GM23338 (cell line): Measurements from ENCODE around the gene HES4. TPM values are rescaled to one million over a fixed set of nuclear protein-coding genes. Genes with fewer than 3 reads are reported as not detected.

Experiments
- ATAC-seq: fragments of 200-7000 bp; cut with Tn5 transposase; 3 replicates; pipeline ENCODE4 v1.9.1; 2020
- DNase-seq: peaks from one replicate; pipeline ENCODE4 v3.0.0-alpha.2; 2015; ENCODE audit warnings: low spot score
- H2AFZ ChIP-seq: fragments of 200-600 bp; sonication (generic); 2 replicates; pipeline ENCODE4 v1.8.0; 2016; ENCODE audit warnings: antibody characterized with exemption, mild to moderate bottlenecking, moderate library complexity
- H3F3A ChIP-seq: fragments of 200-600 bp; sonication (generic); replicated peaks from 2 replicates; pipeline ENCODE4 v1.8.0; 2017; ENCODE audit warnings: antibody characterized with exemption, mixed run types, low read depth
- H3K27ac ChIP-seq: fragments of 200-600 bp; sonication (generic); 2 replicates; pipeline ENCODE4 v1.6.1; 2016; ENCODE audit warnings: low read depth
- H3K27me3 ChIP-seq: fragments of 200-600 bp; sonication (generic); 2 replicates; pipeline ENCODE4 v1.8.0; 2016; ENCODE audit warnings: mild to moderate bottlenecking, mixed run types, moderate library complexity; ENCODE audit not compliant: insufficient read depth
- H3K36me3 ChIP-seq: fragments of 200-600 bp; sonication (generic); 2 replicates; pipeline ENCODE4 v1.8.0; 2016; ENCODE audit warnings: mild to moderate bottlenecking; ENCODE audit not compliant: insufficient read depth
- H3K4me1 ChIP-seq: fragments of 200-600 bp; sonication (generic); 2 replicates; pipeline ENCODE4 v1.8.0; 2016; ENCODE audit warnings: mild to moderate bottlenecking, moderate library complexity; ENCODE audit not compliant: insufficient read depth
- H3K4me2 ChIP-seq: fragments of 200-600 bp; sonication (generic); 2 replicates; pipeline ENCODE4 v1.7.1; 2017; ENCODE audit warnings: mixed run types
- H3K4me3 ChIP-seq: fragments of 200-600 bp; sonication (generic); 2 replicates; pipeline ENCODE4 v1.6.1; 2016; ENCODE audit warnings: mixed run types
- H3K79me2 ChIP-seq: fragments of 200-600 bp; sonication (generic); replicated peaks from 2 replicates; pipeline ENCODE4 v1.8.0; 2017; ENCODE audit warnings: mild to moderate bottlenecking; ENCODE audit not compliant: insufficient read depth
- H3K9me2 ChIP-seq: fragments of 200-600 bp; sonication (generic); 2 replicates; pipeline ENCODE4 v1.8.0; 2017; ENCODE audit not compliant: insufficient read depth
- H4K20me1 ChIP-seq: fragments of 200-600 bp; sonication (generic); replicated peaks from 2 replicates; pipeline ENCODE4 v1.8.0; 2017; ENCODE audit warnings: mild to moderate bottlenecking; ENCODE audit not compliant: insufficient read depth
- H3K27ac Mint-ChIP-seq: 2 replicates; pipeline ENCODE4 v1.8.0; 2020; ENCODE audit warnings: inconsistent platforms, mild to moderate bottlenecking, moderate library complexity, mixed read lengths
- H3K27me3 Mint-ChIP-seq: 3 replicates; pipeline ENCODE4 v1.8.0; 2022; ENCODE audit warnings: low read depth, mild to moderate bottlenecking, moderate library complexity, mixed read lengths, inconsistent platforms; ENCODE audit not compliant: insufficient read depth, poor library complexity
- H3K36me3 Mint-ChIP-seq: 3 replicates; pipeline ENCODE4 v1.8.0; 2021; ENCODE audit warnings: low read depth, mild to moderate bottlenecking, inconsistent platforms, moderate library complexity, mixed read lengths
- H3K4me1 Mint-ChIP-seq: 3 replicates; pipeline ENCODE4 v1.8.0; 2020; ENCODE audit warnings: mild to moderate bottlenecking, inconsistent platforms, mixed read lengths
- H3K4me3 Mint-ChIP-seq: 3 replicates; pipeline ENCODE4 v1.8.0; 2021; ENCODE audit warnings: moderate library complexity, mild to moderate bottlenecking, inconsistent platforms, mixed read lengths
- H3K9me3 Mint-ChIP-seq: 3 replicates; pipeline ENCODE4 v1.8.0; 2020; ENCODE audit warnings: moderate library complexity, mild to moderate bottlenecking, inconsistent platforms, mixed read lengths
- CREB1 ChIP-seq: fragments of 250-450 bp; sonication (Bioruptor Pico); IDR thresholded peaks from 2 replicates; pipeline ENCODE4 v1.5.0; 2020; ENCODE audit warnings: low read depth, mild to moderate bottlenecking, moderate library complexity
- JUNB ChIP-seq: IDR thresholded peaks from one replicate; pipeline ENCODE4 v1.6.1; 2016; ENCODE audit warnings: antibody characterized with exemption; ENCODE audit not compliant: unreplicated experiment
- POLR2AphosphoS5 ChIP-seq: IDR thresholded peaks from 2 replicates; pipeline ENCODE4 v1.6.1; 2016; ENCODE audit warnings: antibody characterized with exemption, low read depth
- STAT1 ChIP-seq: IDR thresholded peaks from one replicate; pipeline ENCODE4 v1.6.1; 2016; ENCODE audit warnings: antibody characterized with exemption; ENCODE audit not compliant: unreplicated experiment
- ZNF331 ChIP-seq: fragments of 250-450 bp; sonication (Bioruptor Pico); IDR thresholded peaks from 2 replicates; pipeline ENCODE4 v1.5.0; 2020; ENCODE audit warnings: low read depth, mild to moderate bottlenecking, moderate library complexity
- ZNF462 ChIP-seq: fragments of 250-450 bp; sonication (Bioruptor Pico); IDR thresholded peaks from 2 replicates; pipeline ENCODE4 v1.5.0; 2020; ENCODE audit warnings: mild to moderate bottlenecking, moderate library complexity
- polyA plus RNA-seq: library from polyadenylated mRNA; unstranded; fragments of >200 nt; fragmentation: Nextera tagmentation; extraction: Ambion mirVana; gene quantifications from 2 replicates; pipeline ENCODE4 v1.2.1, GENCODE V29; 2016
- total RNA-seq: library from RNA; depleted of rRNA; stranded (reverse); fragments of >200 nt; shearing (Covaris generic); gene quantifications from 2 replicates; pipeline ENCODE4 v1.2.3, GENCODE V29; 2014
- TF ChIP-seq, protein P1 (sequence below): IDR thresholded peaks from 2 replicates; pipeline ENCODE4 v1.6.1; 2016; ENCODE audit warnings: antibody characterized with exemption

The HES4 gene
- total and polyA plus RNA-seq, 2 experiments from 2014 or later = 2.3 to 6.7 TPM

DNA sequence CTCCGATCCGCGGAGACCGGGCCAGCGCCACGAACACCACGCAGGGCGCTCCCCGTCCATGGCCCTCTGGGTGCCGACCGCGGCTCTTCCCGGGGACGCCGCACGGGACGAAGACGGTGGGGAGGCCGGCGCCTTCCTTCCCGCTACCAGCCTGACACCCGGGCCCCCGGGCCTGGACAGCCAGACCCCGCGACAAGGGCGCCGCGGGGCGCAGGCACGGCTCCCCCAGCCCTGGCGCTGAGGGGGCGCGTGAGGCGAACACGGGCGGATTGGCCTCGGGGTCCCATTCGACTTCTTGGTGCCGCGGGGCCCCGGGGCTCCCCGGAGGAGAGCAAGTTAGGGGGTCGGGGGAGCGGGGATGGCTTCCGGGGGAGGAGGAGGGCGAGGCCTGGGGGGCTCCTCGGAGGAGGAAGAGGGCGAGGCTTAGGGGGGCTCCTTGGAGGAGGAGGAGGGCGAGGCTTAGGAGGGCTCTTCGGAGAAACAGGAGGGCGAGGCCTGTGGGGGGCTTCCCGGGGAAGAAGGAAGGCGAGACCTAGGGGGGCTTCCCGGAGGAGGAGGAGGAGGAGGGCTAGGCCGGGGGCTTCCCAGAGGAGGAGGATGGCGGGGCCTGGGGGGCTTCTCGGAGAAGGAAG lies 40.0 kb downstream of the HES4 start (continued):
- TF ChIP-seq ZNF462 (CRISPR knock-in tag) = no peak
- no peak for TF ChIP-seq STAT1
- no peak for TF ChIP-seq ZNF331 (CRISPR knock-in tag)
- no peak for TF ChIP-seq JUNB
- TF ChIP-seq, protein P1, sequence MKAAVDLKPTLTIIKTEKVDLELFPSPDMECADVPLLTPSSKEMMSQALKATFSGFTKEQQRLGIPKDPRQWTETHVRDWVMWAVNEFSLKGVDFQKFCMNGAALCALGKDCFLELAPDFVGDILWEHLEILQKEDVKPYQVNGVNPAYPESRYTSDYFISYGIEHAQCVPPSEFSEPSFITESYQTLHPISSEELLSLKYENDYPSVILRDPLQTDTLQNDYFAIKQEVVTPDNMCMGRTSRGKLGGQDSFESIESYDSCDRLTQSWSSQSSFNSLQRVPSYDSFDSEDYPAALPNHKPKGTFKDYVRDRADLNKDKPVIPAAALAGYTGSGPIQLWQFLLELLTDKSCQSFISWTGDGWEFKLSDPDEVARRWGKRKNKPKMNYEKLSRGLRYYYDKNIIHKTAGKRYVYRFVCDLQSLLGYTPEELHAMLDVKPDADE = no peak

DNA sequence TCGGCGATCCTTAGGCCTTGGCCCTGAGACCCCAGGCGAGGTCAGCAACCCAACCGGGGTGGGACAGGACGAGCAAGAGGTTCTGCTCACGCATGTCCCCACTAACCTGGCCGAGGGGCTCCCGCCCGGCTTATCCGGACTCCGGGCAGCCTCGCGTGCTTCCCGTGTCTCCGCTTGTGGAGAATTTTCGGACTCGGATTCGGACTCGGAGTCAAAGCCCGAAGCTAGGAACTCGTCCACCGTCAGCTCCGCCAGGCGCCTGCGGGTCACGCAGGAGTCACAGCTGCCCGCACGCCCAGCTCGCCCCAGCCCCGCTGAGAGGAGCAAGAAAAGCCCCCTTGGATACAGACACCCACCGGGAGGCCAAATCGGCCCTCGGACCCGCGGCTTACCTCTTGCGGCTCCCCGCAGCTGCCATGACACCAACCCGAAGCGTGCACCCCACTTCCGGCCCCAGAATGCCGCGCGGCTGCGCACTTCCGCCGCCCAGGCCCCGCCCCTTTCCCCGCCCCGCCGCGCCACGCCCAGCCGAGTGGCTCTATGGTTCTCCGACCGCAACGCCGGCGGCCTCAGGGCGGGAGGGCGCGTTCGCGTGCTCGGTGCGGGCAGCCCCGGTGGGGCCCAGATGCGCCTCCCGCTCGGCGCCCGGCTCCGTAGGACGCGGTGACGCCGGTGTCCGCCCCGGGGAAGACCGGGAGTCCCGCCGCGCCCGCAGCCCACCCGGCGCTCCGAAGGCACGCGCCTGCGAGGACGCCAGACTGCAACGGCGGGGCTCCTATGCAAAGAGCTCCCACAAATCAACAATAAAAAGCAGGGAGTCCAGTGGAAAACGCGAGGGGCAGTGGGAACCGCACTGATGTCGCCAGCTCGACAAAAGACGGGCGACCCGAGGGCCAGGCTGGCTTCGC lies 40.8 kb downstream of the HES4 start, which contains the start of gene NOC2L:
Gene NOC2L, minus strand, starts transcription at position 434 of the 908 bp plus-strand sequence. Its CDS starts 16 bp downstream, at position 418.
- peaks cover 8% of the 10 kb centered on the region for H3K4me1 Mint-ChIP-seq
- peak within 1 kb of the TSS; percentile 97 for H3K4me3 ChIP-seq
- H3K4me2 ChIP-seq = peak within 1 kb of the TSS; percentile 100
- ATAC-seq (peak; percentile 86), DNase-seq (peak; percentile 91)
- no peaks in the 10 kb centered on the region for H3K9me2 ChIP-seq
- peak within 1 kb of the TSS; percentile 93 for H3K4me3 Mint-ChIP-seq
- H3K27ac ChIP-seq = no peak within 1 kb of the TSS
- peak within 1 kb of the TSS; percentile 90 for H2AFZ ChIP-seq
- peaks cover 33% of the 10 kb centered on the region for H3K36me3 Mint-ChIP-seq
- no peaks in the 10 kb centered on the region; the same call in 1 of the 2 replicates for H3K4me1 ChIP-seq
- H3K27me3 ChIP-seq = peaks cover 11% of the 10 kb centered on the region
- peaks cover 30% of the 10 kb centered on the region for H3K27me3 Mint-ChIP-seq
- peaks cover 18% of the 10 kb centered on the region for H3K79me2 ChIP-seq
- H3K9me3 Mint-ChIP-seq = no peaks in the 10 kb centered on the region; the same call in 2 of the 3 replicates
- peaks cover 13% of the 10 kb centered on the region; the same call in 1 of the 2 replicates for H3K36me3 ChIP-seq
- H3K27ac Mint-ChIP-seq = peak within 1 kb of the TSS; percentile 63
- H4K20me1 ChIP-seq = peaks cover 4% of the 10 kb centered on the region; the same call in 1 of the 2 replicates
- no peaks in the 10 kb centered on the region for H3F3A ChIP-seq
- peak; percentile 52 for TF ChIP-seq CREB1
- TF ChIP-seq, protein P1 = 0 out of 2 replicates have a peak, but pooled peaks have one; percentile 41
- peak; percentile 58 for TF ChIP-seq POLR2AphosphoS5
